Activated CD8-positive, alpha-beta T cell treated with anti-CD3 and anti-CD28 coated beads for 36 hours (primary cell): ENCODE data around the gene OXSR1. TPM values are rescaled to one million over a fixed set of nuclear protein-coding genes. Genes with fewer than 3 reads are reported as not detected.

ENCODE experiments used
- ATAC-seq: fragments of 200-7000 bp; cut with Tn5 transposase; one replicate; pipeline ENCODE4 v1.10.0; 2021; ENCODE audit warnings: mild to moderate bottlenecking, moderate library complexity
- CTCF ChIA-PET: fragments of 350-600 bp; sonication (Branson Sonifier 250); formaldehyde crosslinking; loops from one replicate; lab custom pipeline; 2021; ENCODE audit warnings: antibody characterized with exemption; lab: Charles Lee
- POLR2A ChIA-PET: fragments of 350-600 bp; sonication (Branson Sonifier 250); formaldehyde crosslinking; loops from one replicate; lab custom pipeline; 2021; ENCODE audit warnings: antibody characterized with exemption; lab: Charles Lee
- DNase-seq: peaks from one replicate; pipeline ENCODE4 v3.0.0-alpha.2; 2020
- H3K27ac Mint-ChIP-seq: one replicate; pipeline ENCODE4 v1.8.0; 2021; ENCODE audit warnings: mild to moderate bottlenecking, mixed read lengths
- H3K27me3 Mint-ChIP-seq: one replicate; pipeline ENCODE4 v1.8.0; 2021; ENCODE audit warnings: mixed read lengths
- H3K36me3 Mint-ChIP-seq: one replicate; pipeline ENCODE4 v1.8.0; 2021; ENCODE audit warnings: low read depth, mixed read lengths
- H3K4me1 Mint-ChIP-seq: one replicate; pipeline ENCODE4 v1.8.0; 2021; ENCODE audit warnings: low read depth, mixed read lengths
- H3K4me3 Mint-ChIP-seq: one replicate; pipeline ENCODE4 v1.8.0; 2021; ENCODE audit warnings: mild to moderate bottlenecking, moderate library complexity, mixed read lengths
- H3K9me3 Mint-ChIP-seq: one replicate; pipeline ENCODE4 v1.8.0; 2021; ENCODE audit warnings: mixed read lengths
- intact Hi-C: fragments of 100-400 bp; cut with micrococcal nuclease; formaldehyde crosslinking; loops from one replicate; pipeline ENCODE4 v1.10.0; 2022
- total RNA-seq, 2 experiments: library from RNA; stranded (reverse); gene quantifications; one replicate each; pipeline ENCODE4 v1.2.3, GENCODE V29; 2021
- TF ChIP-seq, protein P1 (sequence below): fragments of 200-600 bp; IDR thresholded peaks from one replicate; pipeline ENCODE4 v1.8.0; 2022; ENCODE audit warnings: antibody characterized with exemption, mild to moderate bottlenecking

Gene OXSR1
- total RNA-seq, 2 experiments from 2014 or later, result 56.5 to 57.9 TPM

DNA sequence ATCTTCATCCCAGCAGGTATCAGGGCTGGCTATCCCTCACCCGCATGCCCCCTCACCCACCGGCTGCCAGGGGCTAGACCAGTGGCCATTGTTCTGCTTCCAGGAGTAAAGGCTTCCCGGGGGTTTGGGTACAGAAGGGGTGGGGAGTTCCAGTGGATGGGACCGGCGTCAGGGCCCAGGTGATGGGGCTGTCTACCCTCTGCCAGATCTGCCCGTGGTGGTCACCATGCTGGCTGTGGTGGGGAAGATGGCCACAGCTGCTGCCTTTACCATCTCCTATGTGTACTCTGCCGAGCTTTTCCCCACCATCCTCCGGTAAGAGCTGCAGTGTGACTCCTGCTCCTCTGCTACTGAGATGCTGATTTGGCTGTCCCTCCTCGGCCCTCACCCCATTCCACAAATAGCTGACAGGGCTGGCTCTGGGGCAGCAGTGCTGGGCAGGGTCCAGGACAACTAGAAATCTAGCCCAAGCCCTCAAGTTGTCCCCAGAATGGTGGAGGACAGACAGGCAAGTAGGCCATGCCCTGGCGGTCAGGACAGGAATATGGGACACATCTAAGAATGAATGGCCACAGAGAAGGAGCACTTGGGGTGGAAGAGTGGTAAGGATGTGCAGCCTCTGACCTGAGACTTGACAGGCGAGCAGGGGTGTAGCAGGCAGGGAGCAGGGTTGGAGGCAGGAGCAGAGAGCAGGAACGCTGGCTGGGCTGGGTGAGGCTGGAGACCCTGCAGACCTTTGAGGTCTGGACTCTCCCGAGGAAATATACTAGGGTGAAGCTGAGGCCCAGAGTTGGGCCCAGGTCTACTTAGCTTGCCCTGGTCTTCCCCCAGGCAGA is 111.0 kb downstream of the OXSR1 start:
- H3K27ac Mint-ChIP-seq, result no peak overlapping the region
- H3K9me3 Mint-ChIP-seq, result no peaks in the 10 kb centered on the region
- H3K27me3 Mint-ChIP-seq, result no peaks in the 10 kb centered on the region
- no peaks in the 10 kb centered on the region for H3K4me1 Mint-ChIP-seq
- ATAC-seq (no peak), DNase-seq (no peak)
- POLR2A ChIA-PET, result no interaction called here
- TF ChIP-seq, protein P1, sequence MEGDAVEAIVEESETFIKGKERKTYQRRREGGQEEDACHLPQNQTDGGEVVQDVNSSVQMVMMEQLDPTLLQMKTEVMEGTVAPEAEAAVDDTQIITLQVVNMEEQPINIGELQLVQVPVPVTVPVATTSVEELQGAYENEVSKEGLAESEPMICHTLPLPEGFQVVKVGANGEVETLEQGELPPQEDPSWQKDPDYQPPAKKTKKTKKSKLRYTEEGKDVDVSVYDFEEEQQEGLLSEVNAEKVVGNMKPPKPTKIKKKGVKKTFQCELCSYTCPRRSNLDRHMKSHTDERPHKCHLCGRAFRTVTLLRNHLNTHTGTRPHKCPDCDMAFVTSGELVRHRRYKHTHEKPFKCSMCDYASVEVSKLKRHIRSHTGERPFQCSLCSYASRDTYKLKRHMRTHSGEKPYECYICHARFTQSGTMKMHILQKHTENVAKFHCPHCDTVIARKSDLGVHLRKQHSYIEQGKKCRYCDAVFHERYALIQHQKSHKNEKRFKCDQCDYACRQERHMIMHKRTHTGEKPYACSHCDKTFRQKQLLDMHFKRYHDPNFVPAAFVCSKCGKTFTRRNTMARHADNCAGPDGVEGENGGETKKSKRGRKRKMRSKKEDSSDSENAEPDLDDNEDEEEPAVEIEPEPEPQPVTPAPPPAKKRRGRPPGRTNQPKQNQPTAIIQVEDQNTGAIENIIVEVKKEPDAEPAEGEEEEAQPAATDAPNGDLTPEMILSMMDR, result no peak
- CTCF ChIA-PET, result no interaction called here
- H3K36me3 Mint-ChIP-seq, result no peaks in the 10 kb centered on the region
- intact Hi-C loops, result no loop called here
- H3K4me3 Mint-ChIP-seq, result no peak overlapping the region

DNA sequence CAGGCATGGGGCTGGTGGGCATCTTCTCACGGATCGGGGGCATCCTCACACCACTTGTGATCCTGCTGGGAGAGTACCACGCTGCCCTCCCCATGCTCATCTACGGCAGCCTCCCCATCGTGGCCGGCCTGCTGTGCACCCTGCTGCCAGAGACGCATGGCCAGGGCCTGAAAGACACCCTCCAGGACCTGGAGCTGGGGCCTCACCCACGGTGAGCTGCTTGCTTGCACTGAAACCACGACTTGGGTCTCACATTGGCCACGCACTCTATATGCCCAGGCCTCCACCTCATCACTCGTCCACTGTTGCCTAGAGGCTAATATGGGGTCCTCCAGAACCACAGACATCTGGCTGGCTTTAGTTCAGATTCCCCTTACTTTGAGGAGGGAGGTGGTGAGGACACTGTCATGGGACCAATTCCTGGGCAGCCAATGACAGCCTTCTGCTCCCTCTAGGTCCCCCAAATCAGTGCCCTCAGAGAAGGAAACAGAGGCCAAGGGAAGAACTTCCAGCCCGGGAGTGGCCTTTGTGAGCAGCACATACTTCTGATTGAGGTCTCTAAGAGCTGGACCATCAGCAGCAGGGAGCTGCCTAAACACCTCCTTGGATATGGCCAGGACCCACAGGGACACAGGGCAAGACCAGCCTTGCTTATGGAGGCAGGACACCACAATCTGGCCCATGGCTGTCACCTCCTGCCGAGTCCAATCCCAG is 111.7 kb downstream of the OXSR1 start:
- DNase-seq, result no peak
- ChIA-PET CTCF (no interaction called here), POLR2A (no interaction called here)
- no peak for ATAC-seq
- TF ChIP-seq, protein P1, result no peak
- Mint-ChIP-seq H3K9me3 (no peaks in the 10 kb centered on the region), H3K4me3 (no peak overlapping the region), H3K4me1 (no peaks in the 10 kb centered on the region), H3K27ac (no peak overlapping the region), H3K27me3 (no peaks in the 10 kb centered on the region), H3K36me3 (no peaks in the 10 kb centered on the region)
- intact Hi-C loops, result no loop called here

DNA sequence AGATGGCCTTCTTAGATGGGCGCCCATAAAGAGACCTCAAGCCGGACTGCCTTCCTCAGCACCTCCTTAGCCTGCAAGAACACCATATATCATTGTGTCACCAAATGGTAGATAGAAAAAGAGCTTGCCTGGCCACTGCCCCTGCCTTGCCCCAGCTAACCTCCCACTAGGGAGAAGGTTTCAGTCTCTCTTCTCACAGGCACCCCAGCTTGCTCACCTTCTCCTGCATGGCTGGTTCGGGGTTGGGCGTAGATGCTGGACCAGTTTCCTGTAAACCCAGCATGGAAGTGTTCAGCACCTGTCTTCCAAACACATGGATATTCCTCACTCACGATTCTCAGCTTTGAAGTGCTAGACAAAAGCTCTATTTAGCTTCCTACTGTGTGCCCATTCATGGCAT is 113.5 kb downstream of the OXSR1 start:
- no peaks in the 10 kb centered on the region for H3K36me3 Mint-ChIP-seq
- H3K9me3 Mint-ChIP-seq, result no peaks in the 10 kb centered on the region
- no peak overlapping the region for H3K4me3 Mint-ChIP-seq
- H3K4me1 Mint-ChIP-seq, result no peaks in the 10 kb centered on the region
- intact Hi-C loops, result no loop called here
- no peak overlapping the region for H3K27ac Mint-ChIP-seq
- no peak for ATAC-seq
- TF ChIP-seq, protein P1, result no peak
- CTCF ChIA-PET, result interaction anchor here (1.9 kb wide), 1 partner anchor 20 kb away, joined by 5 read pairs; no protein-coding TSS in a partner anchor
- no peaks in the 10 kb centered on the region for H3K27me3 Mint-ChIP-seq
- POLR2A ChIA-PET, result no interaction called here
- no peak for DNase-seq

DNA sequence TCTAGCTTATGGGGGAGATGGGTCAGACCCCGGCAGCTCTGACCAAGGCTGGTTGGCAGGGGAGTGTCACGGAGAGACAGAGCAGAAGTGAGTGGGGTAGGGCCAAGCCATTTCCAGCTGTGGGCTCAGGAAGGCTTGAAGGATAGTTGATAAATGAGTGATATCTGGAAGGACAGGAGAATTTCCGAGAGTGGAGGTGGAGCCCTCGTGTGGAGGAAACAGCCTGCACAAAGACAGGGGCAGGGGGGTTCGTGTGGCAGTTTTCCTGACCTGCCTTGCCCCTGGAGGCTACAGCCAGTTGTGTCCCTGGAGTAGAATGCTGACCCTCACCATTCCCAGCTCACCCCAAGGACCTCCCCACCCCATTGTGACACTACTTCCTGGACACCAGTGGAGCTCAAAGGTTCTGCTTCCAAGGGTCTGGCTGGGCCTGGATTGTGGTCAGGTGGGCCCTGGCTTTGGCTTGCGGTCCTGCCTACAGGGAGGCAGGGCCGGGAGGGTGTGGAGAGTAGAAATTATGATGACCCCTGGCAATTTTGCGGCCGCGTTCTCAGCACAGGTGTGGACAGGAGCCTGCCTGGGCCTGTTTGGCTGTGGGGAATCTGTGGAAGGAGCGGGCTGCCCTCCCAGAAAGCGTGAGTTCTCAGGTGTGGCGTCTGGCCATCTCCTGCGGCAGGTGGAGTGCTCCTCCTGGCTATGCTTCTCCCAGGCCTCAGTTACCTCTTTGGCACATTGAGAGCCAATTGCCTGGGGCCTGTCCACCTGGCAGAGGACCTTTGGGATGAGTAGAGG is 116.8 kb downstream of the OXSR1 start, which contains the start of gene SLC22A14:
Gene SLC22A14, plus strand, starts transcription at position 400 of the 792 bp plus-strand sequence. CDS start 23,733 bp downstream, outside the sequence.
- H3K27ac Mint-ChIP-seq, result no peak within 1 kb of the TSS
- intact Hi-C loops, result no loop called here
- no peaks in the 10 kb centered on the region for H3K9me3 Mint-ChIP-seq
- H3K27me3 Mint-ChIP-seq, result no peaks in the 10 kb centered on the region
- POLR2A ChIA-PET, result no interaction called here
- H3K4me1 Mint-ChIP-seq, result no peaks in the 10 kb centered on the region
- CTCF ChIA-PET, result interaction anchor here (0.9 kb wide), 1 partner anchor 10 kb away, joined by 3 read pairs; no protein-coding TSS in a partner anchor
- no peaks in the 10 kb centered on the region for H3K36me3 Mint-ChIP-seq
- TF ChIP-seq, protein P1, result no peak
- no peak for ATAC-seq
- H3K4me3 Mint-ChIP-seq, result no peak within 1 kb of the TSS
- no peak for DNase-seq
